HL-60 (cell line): ENCODE results near the gene CNKSR2.

Source experiments
- DNase-seq, 2 experiments: peaks; one replicate each; pipeline ENCODE4 v3.0.0-alpha.2; 2010 to 2020; ENCODE audit warnings: low read depth in 1 of 2, low spot score in 1 of 2
- H3K27ac ChIP-seq: fragments of 250-450 bp; sonication (Bioruptor Pico); replicated peaks from 2 replicates; pipeline ENCODE4 v1.5.1; 2020; ENCODE audit warnings: mild to moderate bottlenecking, moderate library complexity
- H3K27me3 ChIP-seq: fragments of 250-450 bp; sonication (Bioruptor Pico); 2 replicates; pipeline ENCODE4 v1.5.1; 2021; ENCODE audit warnings: mild to moderate bottlenecking, moderate library complexity; ENCODE audit not compliant: insufficient read depth, poor library complexity, severe bottlenecking
- H3K4me3 ChIP-seq: replicated peaks from 2 replicates; pipeline ENCODE4 v1.5.1; 2011; ENCODE audit warnings: mild to moderate bottlenecking, control low read depth, low read length; ENCODE audit not compliant: insufficient read depth
- CTCF ChIP-seq: IDR thresholded peaks from one replicate; pipeline ENCODE4 v1.5.1; 2011; ENCODE audit warnings: low read length, control low read depth, inconsistent platforms; ENCODE audit not compliant: insufficient read depth
- GABPA ChIP-seq: IDR thresholded peaks from 2 replicates; pipeline ENCODE4 v1.6.1; 2012; ENCODE audit warnings: low read depth
- POLR2AphosphoS5 ChIP-seq: IDR thresholded peaks from 2 replicates; pipeline ENCODE4 v1.6.1; 2012; ENCODE audit warnings: low read depth
- SPI1 ChIP-seq: IDR thresholded peaks from 2 replicates; pipeline ENCODE4 v1.6.1; 2012; ENCODE audit warnings: low read depth, mild to moderate bottlenecking, borderline replicate concordance
- TF ChIP-seq, protein P1 (sequence below): IDR thresholded peaks from 2 replicates; pipeline ENCODE4 v1.6.1; 2012; ENCODE audit warnings: low read depth; ENCODE audit not compliant: insufficient replicate concordance

Gene CNKSR2

GRCh38 chrX:21661316-21661715 lies 287.1 kb downstream of the CNKSR2 start:
- H3K27me3 ChIP-seq, result peaks cover 3% of the 10 kb centered on the region
- TF ChIP-seq, protein P1, sequence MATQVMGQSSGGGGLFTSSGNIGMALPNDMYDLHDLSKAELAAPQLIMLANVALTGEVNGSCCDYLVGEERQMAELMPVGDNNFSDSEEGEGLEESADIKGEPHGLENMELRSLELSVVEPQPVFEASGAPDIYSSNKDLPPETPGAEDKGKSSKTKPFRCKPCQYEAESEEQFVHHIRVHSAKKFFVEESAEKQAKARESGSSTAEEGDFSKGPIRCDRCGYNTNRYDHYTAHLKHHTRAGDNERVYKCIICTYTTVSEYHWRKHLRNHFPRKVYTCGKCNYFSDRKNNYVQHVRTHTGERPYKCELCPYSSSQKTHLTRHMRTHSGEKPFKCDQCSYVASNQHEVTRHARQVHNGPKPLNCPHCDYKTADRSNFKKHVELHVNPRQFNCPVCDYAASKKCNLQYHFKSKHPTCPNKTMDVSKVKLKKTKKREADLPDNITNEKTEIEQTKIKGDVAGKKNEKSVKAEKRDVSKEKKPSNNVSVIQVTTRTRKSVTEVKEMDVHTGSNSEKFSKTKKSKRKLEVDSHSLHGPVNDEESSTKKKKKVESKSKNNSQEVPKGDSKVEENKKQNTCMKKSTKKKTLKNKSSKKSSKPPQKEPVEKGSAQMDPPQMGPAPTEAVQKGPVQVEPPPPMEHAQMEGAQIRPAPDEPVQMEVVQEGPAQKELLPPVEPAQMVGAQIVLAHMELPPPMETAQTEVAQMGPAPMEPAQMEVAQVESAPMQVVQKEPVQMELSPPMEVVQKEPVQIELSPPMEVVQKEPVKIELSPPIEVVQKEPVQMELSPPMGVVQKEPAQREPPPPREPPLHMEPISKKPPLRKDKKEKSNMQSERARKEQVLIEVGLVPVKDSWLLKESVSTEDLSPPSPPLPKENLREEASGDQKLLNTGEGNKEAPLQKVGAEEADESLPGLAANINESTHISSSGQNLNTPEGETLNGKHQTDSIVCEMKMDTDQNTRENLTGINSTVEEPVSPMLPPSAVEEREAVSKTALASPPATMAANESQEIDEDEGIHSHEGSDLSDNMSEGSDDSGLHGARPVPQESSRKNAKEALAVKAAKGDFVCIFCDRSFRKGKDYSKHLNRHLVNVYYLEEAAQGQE, result no peak
- TF ChIP-seq SPI1 (no peak), GABPA (no peak), CTCF (no peak), POLR2AphosphoS5 (no peak)
- H3K4me3 ChIP-seq, result no peak overlapping the region
- no peak for DNase-seq
- H3K27ac ChIP-seq, result no peak overlapping the region

DNA sequence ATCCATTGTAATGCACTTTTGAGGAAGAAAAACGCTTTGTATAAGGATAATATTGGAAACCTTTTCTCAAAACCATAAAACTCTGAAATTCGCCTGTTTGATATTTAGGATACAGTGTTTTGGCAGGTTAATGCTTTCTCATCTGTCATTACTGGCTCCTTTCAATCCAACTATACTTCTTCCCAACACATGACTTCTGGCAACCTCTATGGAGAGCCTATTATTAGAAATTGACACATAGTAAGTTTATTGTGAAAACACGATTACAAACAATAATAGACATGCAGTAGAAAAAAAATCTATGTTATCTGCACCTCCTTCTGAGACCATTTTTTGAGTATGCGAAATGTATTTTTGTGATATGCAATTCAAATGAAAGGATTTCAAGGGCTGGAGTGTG lies 288.5 kb downstream of the CNKSR2 start:
- no peak overlapping the region for H3K4me3 ChIP-seq
- TF ChIP-seq SPI1, result no peak
- no peak for TF ChIP-seq GABPA
- TF ChIP-seq CTCF, result no peak
- TF ChIP-seq, protein P1, result no peak
- TF ChIP-seq POLR2AphosphoS5, result no peak
- no peak for DNase-seq

GRCh38 chrX:21666252-21666651 lies 292.0 kb downstream of the CNKSR2 start:
- H3K27me3 ChIP-seq, result no peaks in the 10 kb centered on the region
- TF ChIP-seq CTCF (no peak), GABPA (no peak), SPI1 (no peak)
- TF ChIP-seq, protein P1, result no peak
- H3K27ac ChIP-seq, result no peak overlapping the region
- DNase-seq, result no peak
- H3K4me3 ChIP-seq, result no peak overlapping the region

More for the DNA sequence above, 288.5 kb downstream of the CNKSR2 start:
- Histone ChIP-seq H3K27me3 (peaks cover 3% of the 10 kb centered on the region), H3K27ac (no peak overlapping the region)
